T-helper 1 cell treated with Interleukin-12 subunit alpha and Interleukin-12 subunit beta and Interleukin-4 antibody, amounts not matched to agents 30 ng/mL and 1 ng/mL, for 36 hours (primary cell): ENCODE results near the gene NTF4. TPM values are rescaled to one million over a fixed set of nuclear protein-coding genes. Genes with fewer than 3 reads are reported as not detected.

Experiments
- intact Hi-C: fragments of 100-400 bp; cut with micrococcal nuclease; formaldehyde crosslinking; loops from one replicate; pipeline ENCODE4 v1.15.1; 2024
- total RNA-seq: library from RNA; stranded (reverse); gene quantifications from 2 replicates; pipeline ENCODE4 v1.2.3, GENCODE V29; 2022

NTF4 gene, protein sequence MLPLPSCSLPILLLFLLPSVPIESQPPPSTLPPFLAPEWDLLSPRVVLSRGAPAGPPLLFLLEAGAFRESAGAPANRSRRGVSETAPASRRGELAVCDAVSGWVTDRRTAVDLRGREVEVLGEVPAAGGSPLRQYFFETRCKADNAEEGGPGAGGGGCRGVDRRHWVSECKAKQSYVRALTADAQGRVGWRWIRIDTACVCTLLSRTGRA
- not detected in 2 replicates for total RNA-seq

DNA sequence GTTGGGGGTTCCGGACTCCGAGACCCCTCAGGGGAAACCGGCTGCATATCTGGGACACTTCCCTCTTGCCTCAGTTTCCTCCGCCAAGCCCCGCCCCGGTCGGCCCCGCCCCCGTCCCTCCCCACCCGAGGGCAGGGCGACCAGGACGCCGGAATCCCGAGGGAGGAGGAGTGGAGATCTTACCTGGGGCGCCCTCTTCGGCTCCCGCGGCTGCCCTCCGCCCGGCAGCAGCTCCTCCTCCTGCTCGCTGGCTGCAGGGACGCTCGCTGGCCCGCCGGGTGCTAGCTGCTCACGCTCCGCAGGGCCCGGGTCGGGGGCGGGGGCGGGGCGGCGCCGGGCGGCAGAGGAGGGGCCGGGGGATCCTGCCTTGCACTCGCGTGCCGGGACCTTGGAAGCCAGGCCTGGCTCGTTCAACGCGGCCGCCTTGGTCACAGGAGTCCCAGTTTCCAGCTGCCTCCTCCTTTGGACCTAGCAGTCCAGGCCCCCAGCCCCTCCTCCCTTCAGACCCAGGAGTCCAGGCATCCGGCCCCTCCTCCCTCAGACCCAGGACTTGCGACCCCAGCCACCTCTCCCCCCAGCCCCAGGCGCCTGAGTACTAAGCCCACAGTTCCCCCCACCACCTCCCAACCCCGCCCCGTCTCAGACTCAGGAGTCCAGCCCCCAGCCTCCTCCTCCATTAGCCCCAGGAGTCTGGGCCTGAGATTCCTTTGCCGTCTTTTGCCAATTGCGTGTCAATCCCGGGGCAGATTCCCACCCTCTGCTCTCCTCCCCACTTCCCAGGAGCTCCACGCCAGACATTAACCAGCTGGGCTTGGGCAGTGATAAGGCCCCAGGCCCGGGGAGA lies at the start of gene NTF4:
TSS of gene NTF4 (minus strand) at position 51 of the 844 bp plus-strand sequence. CDS start 2,821 bp downstream, outside the sequence.
- intact Hi-C loops = no loop called here

DNA sequence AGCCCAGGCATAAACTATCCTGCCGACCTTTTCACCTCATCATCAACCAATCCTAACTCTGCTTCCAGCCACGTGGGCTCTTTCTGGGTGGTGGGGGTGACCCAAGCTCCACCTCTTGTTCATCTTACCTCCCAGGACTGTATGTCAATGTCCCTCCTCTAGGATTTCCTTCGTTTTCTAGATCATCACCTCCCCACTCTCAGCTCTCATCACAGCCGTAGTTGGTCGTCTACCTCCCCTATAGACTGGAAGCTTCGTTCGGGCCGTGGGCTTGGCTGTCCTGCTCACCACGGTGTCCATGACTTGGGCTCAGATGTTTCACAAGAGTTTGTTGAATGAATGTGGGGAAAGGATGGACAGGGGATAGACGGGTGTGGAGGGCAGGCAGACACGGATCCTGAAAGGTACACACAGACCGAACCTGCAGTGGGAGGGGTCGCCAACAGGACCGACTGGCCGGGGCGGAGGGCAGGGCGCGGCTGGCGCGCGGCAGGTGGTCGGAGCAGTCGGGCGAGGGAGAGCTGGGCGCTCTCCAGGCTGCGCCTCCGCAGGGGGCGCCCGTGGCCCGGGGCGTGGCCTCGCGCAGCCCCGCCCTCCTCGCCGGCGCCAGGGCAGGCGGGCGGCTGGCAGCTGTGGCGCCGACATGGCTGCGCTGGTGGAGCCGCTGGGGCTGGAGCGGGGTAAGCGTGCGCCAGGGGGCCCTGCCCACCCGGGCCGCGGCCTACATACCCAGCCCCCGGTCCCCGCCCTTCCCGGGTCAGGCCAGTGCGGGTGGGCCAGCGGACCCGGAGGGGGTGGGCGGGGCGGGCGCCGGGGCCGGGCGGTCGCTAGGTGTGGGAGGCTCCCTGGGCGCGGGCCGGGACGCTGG lies 49.4 kb upstream of the NTF4 start, which contains the start of gene LIN7B:
TSS of gene LIN7B (plus strand) at position 609 of the 868 bp plus-strand sequence. CDS start at position 644, 35 bp downstream.
- intact Hi-C loops = loop anchor here (1.0 to 10.0 kb wide), 5 partner anchors 14 to 1839 kb away; partner anchors contain the start of genes INAFM1, PRR12 and SNRNP70

DNA sequence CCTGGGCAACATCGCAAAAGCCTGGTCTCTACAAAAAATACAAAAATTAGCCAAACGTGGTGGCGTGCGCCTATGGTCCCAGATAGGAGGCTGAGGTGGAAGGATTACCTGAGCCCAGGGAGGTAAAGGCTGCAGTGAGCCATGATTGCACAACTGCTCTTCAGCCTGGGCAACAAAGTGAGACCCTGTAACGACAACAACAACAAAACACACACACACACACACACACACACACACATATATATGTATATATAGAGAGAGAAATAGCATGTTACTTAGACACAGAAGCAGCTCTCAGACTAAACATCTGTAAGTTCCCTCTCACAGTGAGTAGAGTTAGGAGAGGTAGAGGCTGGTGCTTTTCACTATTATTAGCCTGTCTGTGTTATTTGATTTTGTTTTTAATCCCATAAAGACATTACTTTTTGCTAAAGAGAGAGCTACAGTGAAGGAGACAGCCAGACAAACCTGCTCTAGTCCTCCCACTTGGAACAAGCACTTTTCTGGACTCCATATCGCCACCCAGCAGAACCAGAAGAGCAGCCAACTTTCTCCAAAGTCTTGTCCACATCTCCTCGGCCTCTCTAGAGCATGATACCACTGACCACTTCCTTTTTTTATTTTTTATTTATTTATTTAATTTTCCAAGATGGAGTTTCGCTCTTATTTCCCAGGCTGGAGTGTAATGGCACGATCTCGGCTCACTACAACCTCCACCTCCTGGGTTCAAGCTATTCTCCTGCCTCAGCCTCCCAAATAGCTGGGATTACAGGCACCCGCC lies 46.8 kb upstream of the NTF4 start:
- intact Hi-C loops = loop anchor here (10.0 kb wide), 2 partner anchors 483 to 1837 kb away; partner anchors contain the start of genes INAFM1 and PRR12

DNA sequence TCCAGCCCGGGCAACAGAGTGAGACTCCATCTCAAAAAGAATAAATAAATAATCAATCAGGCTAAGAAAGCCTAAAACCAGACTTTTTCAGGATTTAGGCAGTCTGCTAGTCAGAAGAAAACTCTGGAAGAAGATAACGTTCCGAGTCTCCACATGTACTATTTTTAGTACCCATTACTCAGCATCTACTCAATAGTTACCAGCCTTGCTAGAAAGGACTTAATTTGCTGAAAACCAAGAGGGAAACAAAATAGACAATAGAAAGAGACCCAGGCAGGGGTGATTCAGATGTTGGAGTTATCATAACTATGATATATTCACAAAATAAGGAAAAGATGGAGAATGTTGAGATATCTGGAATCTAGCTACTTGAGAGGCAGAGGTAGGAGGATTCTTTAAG lies 45.9 kb upstream of the NTF4 start:
- intact Hi-C loops = loop anchor here (10.0 kb wide), 2 partner anchors 484 to 1836 kb away; partner anchors contain the start of genes INAFM1 and PRR12

DNA sequence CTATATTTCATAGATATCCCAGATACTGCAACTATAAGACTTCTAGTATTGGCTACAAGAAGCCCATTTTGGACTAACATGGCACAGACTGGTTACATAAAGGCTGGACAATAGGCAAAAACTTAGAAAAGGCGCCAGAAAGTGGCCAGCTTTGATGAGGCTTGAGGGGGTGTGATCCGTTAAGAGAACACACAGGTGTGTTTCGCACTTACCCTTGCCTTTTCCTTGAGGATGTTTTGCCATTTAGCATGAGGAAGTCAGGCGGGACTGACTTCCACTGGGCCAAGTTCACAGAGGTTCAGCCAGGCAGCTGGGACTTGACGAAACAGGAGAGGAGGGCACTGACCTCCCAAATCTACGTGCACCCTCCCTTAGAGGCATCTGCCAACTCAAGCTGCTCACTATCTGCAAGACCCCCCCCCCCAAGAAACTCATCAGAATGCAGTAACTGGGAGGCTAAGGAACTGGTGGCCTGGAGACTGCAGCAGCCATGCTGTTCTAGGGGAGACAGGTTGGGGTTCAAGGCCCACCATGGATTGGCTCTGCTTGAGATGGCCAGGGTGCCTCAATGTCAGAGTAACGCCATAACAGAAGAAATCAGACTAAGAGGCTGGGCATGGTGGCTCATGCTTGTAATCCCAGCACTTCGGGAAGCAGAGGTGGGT lies 45.1 kb upstream of the NTF4 start:
- intact Hi-C loops = loop anchor here (10.0 kb wide), 2 partner anchors 485 to 1835 kb away; partner anchors contain the start of genes INAFM1 and PRR12

DNA sequence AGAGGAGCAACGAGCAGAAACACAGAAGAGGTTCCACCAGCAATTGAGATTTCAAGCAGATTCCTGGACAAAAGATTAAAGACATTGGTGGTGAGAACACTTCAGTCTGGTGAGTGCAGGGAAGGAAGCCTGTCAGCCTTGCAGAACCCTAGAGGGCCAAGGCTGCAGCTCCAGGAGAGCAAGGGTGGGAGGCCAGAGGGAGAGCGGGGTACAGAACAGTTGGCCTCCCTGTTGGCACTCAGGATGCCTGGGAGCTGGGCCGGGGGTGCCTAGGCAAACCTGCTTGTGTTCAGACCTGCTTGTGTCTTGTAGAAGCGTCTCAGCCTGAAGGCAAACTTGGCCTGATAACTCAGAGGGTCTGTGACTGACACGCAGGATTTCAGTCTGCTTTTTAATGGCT lies 44.4 kb upstream of the NTF4 start:
- intact Hi-C loops = no loop called here

DNA sequence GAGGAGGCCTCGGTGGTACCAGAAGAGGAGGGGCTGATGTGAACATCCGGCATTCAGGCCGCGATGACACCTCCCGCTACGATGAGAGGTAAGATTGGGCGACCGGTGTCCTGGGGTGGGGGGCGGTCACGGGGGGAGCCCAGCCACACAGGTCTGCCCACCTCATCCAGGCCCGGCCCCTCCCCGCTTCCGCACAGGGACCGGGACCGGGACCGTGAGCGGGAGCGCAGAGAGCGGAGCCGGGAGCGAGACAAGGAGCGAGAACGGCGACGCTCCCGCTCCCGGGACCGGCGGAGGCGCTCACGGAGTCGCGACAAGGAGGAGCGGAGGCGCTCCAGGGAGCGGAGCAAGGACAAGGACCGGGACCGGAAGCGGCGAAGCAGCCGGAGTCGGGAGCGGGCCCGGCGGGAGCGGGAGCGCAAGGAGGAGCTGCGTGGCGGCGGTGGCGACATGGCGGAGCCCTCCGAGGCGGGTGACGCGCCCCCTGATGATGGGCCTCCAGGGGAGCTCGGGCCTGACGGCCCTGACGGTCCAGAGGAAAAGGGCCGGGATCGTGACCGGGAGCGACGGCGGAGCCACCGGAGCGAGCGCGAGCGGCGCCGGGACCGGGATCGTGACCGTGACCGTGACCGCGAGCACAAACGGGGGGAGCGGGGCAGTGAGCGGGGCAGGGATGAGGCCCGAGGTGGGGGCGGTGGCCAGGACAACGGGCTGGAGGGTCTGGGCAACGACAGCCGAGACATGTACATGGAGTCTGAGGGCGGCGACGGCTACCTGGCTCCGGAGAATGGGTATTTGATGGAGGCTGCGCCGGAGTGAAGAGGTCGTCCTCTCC lies 43.2 kb upstream of the NTF4 start:
- intact Hi-C loops = no loop called here

DNA sequence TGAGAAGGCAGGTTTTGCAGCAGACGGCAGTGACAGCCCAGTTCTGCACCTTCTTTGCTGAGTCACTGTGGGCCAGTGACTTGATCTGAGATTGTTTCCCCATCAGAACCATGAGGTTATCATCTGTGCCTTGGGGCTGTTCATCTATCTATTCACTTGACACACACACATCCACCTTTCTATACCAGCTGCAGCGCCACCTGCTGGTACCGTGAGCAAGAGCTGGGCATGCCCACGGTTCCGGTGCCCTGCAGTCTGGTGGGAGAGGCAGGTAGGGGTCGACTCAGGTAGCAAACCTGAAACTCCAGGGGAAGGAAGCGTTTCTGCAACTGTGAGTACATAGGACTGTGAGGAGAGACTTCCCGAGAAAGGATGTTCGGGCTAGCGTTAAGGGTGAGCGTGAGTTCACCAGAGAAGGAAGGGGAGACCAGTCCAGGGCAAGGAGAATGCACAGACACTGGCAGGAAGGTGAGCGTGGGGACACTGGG lies 42.1 kb upstream of the NTF4 start:
- intact Hi-C loops = loop anchor here (1.0 kb wide), 1 partner anchor 9 kb away; no protein-coding TSS in a partner anchor

DNA sequence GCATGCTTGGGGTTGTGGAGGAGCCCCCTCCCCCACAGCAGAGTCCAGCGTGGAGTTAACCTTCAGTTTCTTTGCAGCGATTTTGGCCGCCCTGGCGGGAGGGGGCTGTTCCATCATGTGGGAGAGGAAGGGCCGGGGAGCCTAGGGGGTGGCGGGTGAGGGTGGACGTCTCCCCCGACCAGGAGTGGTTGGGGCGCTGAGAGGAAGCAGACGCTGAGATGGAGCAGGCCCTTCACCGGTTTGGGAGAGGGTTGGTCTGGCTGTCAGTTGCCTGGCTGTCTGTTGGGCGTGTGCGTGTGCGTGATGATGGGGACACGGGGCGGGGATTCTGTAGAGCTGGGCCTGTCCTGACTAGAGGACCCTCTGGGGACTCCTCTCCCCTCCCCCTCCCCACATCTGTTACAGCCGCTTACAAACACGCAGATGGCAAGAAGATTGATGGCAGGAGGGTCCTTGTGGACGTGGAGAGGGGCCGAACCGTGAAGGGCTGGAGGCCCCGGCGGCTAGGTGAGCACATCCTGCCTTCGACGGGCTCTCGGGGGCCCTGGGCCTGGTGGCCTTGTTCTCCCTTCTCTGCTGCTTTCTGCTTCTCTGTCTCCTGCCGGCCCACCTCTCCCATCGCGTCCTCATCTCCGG lies 39.7 kb upstream of the NTF4 start:
- intact Hi-C loops = no loop called here

DNA sequence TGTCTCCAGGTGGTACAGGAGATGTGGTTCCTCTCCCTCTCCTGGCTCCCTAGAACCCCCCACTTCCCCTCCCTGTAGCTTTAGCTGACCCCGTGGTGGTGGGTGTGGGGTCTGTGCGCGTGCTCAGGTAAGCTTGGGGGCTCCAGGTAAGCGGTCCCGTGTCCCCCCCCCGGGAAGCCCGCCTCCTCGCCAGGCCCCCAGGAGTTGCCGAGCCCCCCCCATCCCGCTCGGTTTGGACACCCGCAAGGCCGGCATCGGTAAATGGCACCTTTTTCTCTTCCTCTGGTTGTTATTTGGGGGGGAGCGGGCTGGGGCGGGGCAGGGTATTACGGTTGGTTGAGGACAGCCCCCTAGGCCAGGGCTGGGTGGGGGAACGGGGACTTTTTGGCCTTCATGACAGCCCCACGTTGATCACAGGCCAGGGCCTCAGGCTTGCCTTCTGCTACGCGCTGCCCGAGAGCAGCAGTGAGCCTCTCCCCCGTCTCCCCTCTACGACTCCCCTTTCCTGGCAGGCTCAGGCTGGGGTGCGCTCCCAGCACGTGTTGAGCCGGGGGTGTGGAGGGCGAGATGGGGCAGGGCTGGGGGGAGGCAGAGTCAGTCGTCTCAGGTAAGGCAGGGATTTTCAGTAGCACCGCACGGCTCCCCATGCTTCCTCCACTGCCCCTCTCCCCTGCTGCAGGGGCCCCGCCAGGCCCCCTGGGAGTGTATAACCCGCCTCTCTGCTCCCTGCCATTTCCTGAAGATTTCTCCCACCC lies 38.9 kb upstream of the NTF4 start:
- intact Hi-C loops = no loop called here

DNA sequence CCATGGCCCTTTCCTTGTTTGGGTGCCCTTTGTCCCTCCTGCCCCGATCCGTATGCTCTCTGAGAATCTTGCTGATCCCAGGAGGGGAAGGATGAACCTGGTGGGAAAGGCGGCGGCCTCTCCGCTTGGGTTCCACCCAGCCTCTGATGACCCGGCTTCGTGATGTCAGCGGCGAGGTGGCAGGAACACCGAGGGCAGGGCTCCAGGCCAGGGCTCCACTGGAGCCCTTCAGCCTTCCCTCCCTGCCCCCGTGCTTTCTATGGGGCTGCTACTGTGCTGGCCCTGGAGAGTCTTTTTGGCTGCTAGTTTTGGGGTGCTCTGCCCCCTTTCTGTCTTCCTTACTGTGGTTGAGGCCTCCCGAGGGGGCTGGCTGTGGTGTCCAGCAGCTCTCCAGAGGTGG lies 37.7 kb upstream of the NTF4 start:
- intact Hi-C loops = no loop called here

DNA sequence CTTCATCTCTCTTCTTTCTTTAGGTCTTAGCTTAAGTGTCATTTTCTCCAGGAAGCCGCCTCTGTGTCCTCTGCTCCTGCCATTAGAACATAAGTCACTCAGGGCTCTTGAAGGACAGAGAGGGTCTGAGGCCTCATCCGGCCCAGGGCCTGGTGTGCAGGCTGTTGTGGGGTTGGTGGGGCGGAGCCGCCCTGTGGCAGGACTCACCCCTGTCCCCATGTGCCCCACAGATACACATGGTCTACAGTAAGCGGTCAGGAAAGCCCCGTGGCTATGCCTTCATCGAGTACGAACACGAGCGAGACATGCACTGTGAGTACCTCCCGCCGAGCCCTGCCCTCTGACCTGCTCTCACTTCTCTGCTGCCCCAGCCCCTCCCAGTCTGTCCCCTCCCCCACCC lies 36.5 kb upstream of the NTF4 start:
- intact Hi-C loops = no loop called here

DNA sequence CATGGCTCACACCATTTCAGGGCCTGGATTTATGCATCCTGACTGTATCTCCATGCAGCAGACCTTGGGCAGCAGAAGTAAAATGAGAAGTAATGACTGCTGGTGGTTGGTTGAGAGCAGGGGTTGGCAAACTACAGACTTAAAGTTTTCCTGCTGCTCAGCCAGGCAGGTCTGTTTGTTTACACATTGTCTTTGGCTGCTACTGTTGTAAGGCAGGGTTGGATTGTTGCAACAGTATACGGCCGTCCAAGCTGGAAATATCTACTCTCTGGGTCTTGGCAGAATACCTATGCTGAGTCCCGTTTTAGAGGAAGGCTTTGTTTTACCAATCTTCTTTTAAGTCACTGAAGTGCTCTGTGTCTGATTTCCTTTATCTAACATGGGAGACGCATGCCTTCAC lies 34.2 kb upstream of the NTF4 start:
- intact Hi-C loops = loop anchor here (2.0 kb wide), 1 partner anchor 16 kb away; the partner anchor contains the start of gene LIN7B

DNA sequence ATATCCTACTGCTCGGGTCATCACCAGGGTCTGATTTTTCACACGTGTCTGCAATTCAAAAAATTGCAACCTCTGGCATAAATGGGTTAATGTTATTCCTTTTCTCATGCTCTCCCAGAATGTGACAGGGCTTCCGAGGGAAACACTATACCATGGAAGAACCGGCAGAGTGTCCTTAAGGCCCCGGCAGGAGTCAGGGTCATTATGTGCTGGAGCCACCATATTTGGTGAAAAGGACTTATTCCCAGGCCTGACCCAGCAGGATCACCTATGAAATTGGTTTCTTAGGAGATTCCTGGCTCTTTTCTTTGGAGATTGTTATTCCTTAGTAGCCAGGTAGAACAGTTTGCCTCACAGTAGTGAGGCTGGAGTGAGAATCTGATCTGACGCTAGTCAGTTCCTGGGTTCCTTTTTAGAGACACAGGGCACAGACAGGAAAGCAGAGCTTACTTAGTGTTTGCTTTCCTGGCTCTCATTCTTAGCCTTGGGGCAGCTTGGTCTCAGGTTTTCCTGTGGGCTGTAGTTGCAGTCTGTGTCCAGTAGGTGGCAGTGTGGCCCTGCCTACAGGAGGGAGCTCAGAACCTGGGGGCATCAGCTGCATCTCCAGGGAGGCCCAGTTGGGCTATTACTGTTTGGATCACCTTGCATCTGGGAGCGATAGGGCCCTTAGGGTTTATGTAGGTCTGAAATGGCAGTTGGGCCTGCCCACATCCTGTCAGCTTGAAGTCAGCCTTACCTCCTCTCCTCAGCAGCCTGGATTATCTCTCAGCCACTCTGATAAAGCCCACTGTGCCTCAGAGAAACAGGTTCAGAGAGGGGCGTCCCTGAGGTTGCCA lies 33.1 kb upstream of the NTF4 start:
- intact Hi-C loops = loop anchor here (1.0 to 2.0 kb wide), 6 partner anchors 9 to 102 kb away; partner anchors contain the start of genes LIN7B and SNRNP70

DNA sequence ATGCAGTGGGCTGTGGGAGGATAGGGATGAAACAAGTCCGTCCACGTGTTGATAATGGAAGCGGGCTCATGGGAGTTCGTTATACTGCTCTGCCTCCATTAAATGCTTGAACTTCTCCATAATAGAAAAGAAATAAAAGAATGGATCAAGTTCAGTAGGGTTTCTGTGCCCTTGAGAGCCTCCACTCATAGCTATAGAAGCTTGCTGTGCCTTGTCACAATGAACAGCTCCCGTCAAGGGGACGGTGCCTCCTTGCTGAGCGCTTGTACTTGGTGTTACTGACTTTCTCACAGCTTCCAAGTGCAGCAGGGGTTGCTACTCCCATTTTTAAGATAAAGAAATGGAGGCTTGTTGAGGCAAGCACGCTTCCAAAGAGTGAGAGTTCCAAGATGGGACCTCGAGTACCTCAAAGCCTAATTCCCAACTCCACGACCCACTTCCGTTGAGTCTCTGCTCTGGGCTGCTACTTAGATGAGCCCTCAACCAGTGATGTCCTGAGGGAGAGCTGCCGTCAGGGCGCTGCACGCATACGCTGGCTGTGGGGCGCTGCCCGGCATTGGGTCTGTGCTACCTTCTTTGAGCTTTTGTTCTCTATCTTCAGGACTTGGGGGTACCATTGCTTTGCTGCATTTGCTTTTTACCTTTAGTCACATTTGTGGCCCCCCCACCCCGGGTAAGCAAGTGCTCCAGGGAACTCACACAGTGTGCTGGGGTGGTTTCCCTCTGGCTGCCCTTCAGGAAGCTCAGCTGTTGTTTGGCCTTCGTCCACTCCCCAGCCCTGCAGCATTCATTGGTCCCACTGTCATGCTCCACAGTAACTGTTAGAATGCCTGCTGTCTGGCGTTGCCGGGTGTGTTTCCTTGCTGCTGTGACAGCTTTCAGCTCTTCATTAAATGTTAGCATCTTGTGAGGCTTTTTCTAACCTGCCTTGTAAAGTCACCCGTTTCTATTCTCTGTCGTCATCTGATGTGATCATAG lies 30.2 kb upstream of the NTF4 start:
- intact Hi-C loops = no loop called here
